B cell (primary cell): ENCODE data around the gene IRAK2. TPM values are rescaled to one million over a fixed set of nuclear protein-coding genes. Genes with fewer than 3 reads are reported as not detected.

ENCODE experiments used
- ATAC-seq: fragments of 200-7000 bp; cut with Tn5 transposase; one replicate; pipeline ENCODE4 v1.10.0; 2021; ENCODE audit warnings: low read depth, mild to moderate bottlenecking, moderate number of reproducible peaks, moderate library complexity
- CTCF ChIA-PET: fragments of 350-600 bp; sonication (Branson Sonifier 250); formaldehyde crosslinking; loops from one replicate; lab custom pipeline; 2021; ENCODE audit warnings: antibody characterized with exemption, inconsistent platforms; lab: Charles Lee
- POLR2A ChIA-PET: fragments of 350-600 bp; sonication (Branson Sonifier 250); formaldehyde crosslinking; loops from one replicate; lab custom pipeline; 2021; ENCODE audit warnings: antibody characterized with exemption; lab: Charles Lee
- DNase-seq: peaks from one replicate; pipeline ENCODE4 v3.0.0; 2013
- H2AFZ ChIP-seq: 2 replicates; pipeline ENCODE4 v1.6.1; 2012; ENCODE audit warnings: mild to moderate bottlenecking, low read depth, low read length; ENCODE audit not compliant: insufficient read depth, poor library complexity, severe bottlenecking
- H3K27ac ChIP-seq, 2 donors: 1 replicate in 1 of 2; 2 replicates in 1 of 2; pipeline ENCODE4 v1.5.1; 2012 to 2013; ENCODE audit warnings: low read length in 2 of 2, mild to moderate bottlenecking in 2 of 2, moderate library complexity in 1 of 2
- H3K27me3 ChIP-seq, 4 experiments: fragments of 200-600 bp in 1 of 4; sonication (generic) in 1 of 4; replicated peaks in 1 of 4; 1 replicate in 2 of 4; 2 replicates in 2 of 4; pipeline versions ENCODE4 v1.6.1 to v1.7.0; 2013 to 2016; ENCODE audit warnings: low read length in 3 of 4, mild to moderate bottlenecking in 2 of 4, mixed read lengths in 1 of 4, moderate library complexity in 1 of 4; ENCODE audit not compliant: insufficient read depth in 4 of 4, control insufficient read depth in 3 of 4; ENCODE audit errors: control extremely low read depth in 1 of 4
- H3K36me3 ChIP-seq, 2 experiments: replicated peaks in 1 of 2; 1 replicate in 1 of 2; 2 replicates in 1 of 2; pipeline versions ENCODE4 v1.6.1 to v1.7.1; 2013; ENCODE audit warnings: low read length in 1 of 2; ENCODE audit not compliant: insufficient read depth in 2 of 2, control insufficient read depth in 1 of 2; ENCODE audit errors: control extremely low read depth in 1 of 2, extremely low read depth in 1 of 2
- H3K4me1 ChIP-seq, 2 donors: fragments of 200-600 bp in 1 of 2; sonication (generic) in 1 of 2; 1 replicate in 1 of 2; 2 replicates in 1 of 2; pipeline versions ENCODE4 v1.5.1 to v1.6.1; 2013 to 2017; ENCODE audit warnings: low read length in 2 of 2; ENCODE audit not compliant: control insufficient read depth in 2 of 2, insufficient read depth in 2 of 2
- H3K4me2 ChIP-seq: replicated peaks from 2 replicates; pipeline ENCODE3; 2012; ENCODE audit warnings: mild to moderate bottlenecking, low read depth, low read length; ENCODE audit not compliant: poor library complexity, severe bottlenecking
- H3K4me3 ChIP-seq, 5 experiments: fragments of 200-600 bp in 1 of 5; sonication (generic) in 1 of 5; 1 replicate in 3 of 5; 2 replicates in 2 of 5; pipeline versions ENCODE4 v1.5.1 to v1.7.0; 2011 to 2016; ENCODE audit warnings: low read length in 4 of 5, mild to moderate bottlenecking in 4 of 5, low read depth in 2 of 5, control low read depth in 1 of 5, moderate library complexity in 1 of 5; ENCODE audit not compliant: insufficient read depth in 1 of 5; ENCODE audit errors: control extremely low read depth in 1 of 5, extremely low read depth in 1 of 5
- H3K79me2 ChIP-seq: fragments of 200-600 bp; sonication (generic); one replicate; pipeline ENCODE4 v1.6.0; 2016; ENCODE audit warnings: low read length; ENCODE audit not compliant: control insufficient read depth, insufficient read depth
- H3K9ac ChIP-seq: fragments of 200-600 bp; sonication (generic); 2 replicates; pipeline ENCODE4 v1.6.1; 2017; ENCODE audit warnings: mild to moderate bottlenecking, low read length, moderate library complexity
- H3K9me3 ChIP-seq, 3 donors: one replicate each; pipeline versions ENCODE4 v1.6.1 to v1.7.1; 2013; ENCODE audit warnings: low read length in 2 of 3; ENCODE audit not compliant: control insufficient read depth in 2 of 3, insufficient read depth in 1 of 3; ENCODE audit errors: control extremely low read depth in 1 of 3
- H4K20me1 ChIP-seq: 2 replicates; pipeline ENCODE4 v1.6.0; 2012; ENCODE audit warnings: mild to moderate bottlenecking, low read length; ENCODE audit not compliant: insufficient read depth, control insufficient read depth, poor library complexity, severe bottlenecking
- H3K27ac Mint-ChIP-seq: one replicate; pipeline ENCODE4 v1.8.0; 2021; ENCODE audit warnings: mixed read lengths
- H3K27me3 Mint-ChIP-seq: one replicate; pipeline ENCODE4 v1.8.0; 2021; ENCODE audit warnings: mixed read lengths
- H3K4me1 Mint-ChIP-seq: one replicate; pipeline ENCODE4 v1.8.0; 2021; ENCODE audit warnings: mixed read lengths
- H3K4me3 Mint-ChIP-seq: one replicate; pipeline ENCODE4 v1.8.0; 2021; ENCODE audit warnings: mixed read lengths
- H3K9me3 Mint-ChIP-seq: one replicate; pipeline ENCODE4 v1.8.0; 2022; ENCODE audit warnings: mixed read lengths; ENCODE audit not compliant: insufficient read depth
- CTCF ChIP-seq: fragments of 200-600 bp; IDR thresholded peaks from one replicate; pipeline ENCODE4 v1.8.0; 2022; ENCODE audit warnings: antibody characterized with exemption, mild to moderate bottlenecking
- EZH2 ChIP-seq: IDR thresholded peaks from 2 replicates; pipeline ENCODE4 v1.6.1; 2012; ENCODE audit warnings: borderline replicate concordance, low read depth, mild to moderate bottlenecking, moderate library complexity, low read length; ENCODE audit not compliant: insufficient read depth, poor library complexity, severe bottlenecking
- WGBS: methylation state at CpG from one replicate; pipeline ENCODE4 v1.1.5; 2013; ENCODE audit warnings: missing lambda C conversion rate; ENCODE audit not compliant: insufficient coverage; 5-methylcytosine and 5-hydroxymethylcytosine counted together
- intact Hi-C: fragments of 100-400 bp; cut with micrococcal nuclease; formaldehyde crosslinking; loops from one replicate; pipeline ENCODE4 v1.10.0; 2022
- polyA plus RNA-seq: library from polyadenylated mRNA; depleted of rRNA; stranded (reverse); fragments of >200 nt; gene quantifications from 2 replicates; pipeline ENCODE4 v1.2.3, GENCODE V29; 2012
- total RNA-seq, 2 donors: library from RNA; stranded (reverse); fragments of 120-200 nt in 1 of 2; gene quantifications; 1 replicate in 1 of 2; 2 replicates in 1 of 2; pipeline versions ENCODE4 v1.2.3 to v1.2.4, GENCODE V29; 2013 to 2022

Gene IRAK2
- total and polyA plus RNA-seq, 2 donors (not counting 1 experiment from before 2014, with no cell fraction given), result 11.8 to 23.2 TPM

- Histone ChIP-seq H3K27ac (no peak overlapping the region), H2AFZ (no peak overlapping the region), H3K9me3 (no peaks in the 10 kb centered on the region), H3K9ac (no peak overlapping the region), H3K4me3 (no peak overlapping the region), H3K4me1 (peaks cover 3 to 9% of the 10 kb centered on the region in 2 donors), H4K20me1 (peaks cover 77% of the 10 kb centered on the region), H3K27me3 (no peaks in the 10 kb centered on the region), H3K4me2 (no peak overlapping the region), H3K36me3 (peaks cover 20 to 60% of the 10 kb centered on the region in 2 experiments), H3K79me2 (peaks cover 83% of the 10 kb centered on the region)
- no peaks in the 10 kb centered on the region for H3K27me3 Mint-ChIP-seq
- ChIA-PET POLR2A (no interaction called here), CTCF (interaction anchor here (0.9 kb wide), 1 partner anchor 10 kb away, joined by 3 read pairs; no protein-coding TSS in a partner anchor)
- no peaks in the 10 kb centered on the region for H3K9me3 Mint-ChIP-seq
- 93% methylated on average over 6 of the region's 7 CpGs for WGBS
- peak overlapping the region; percentile 35 for H3K27ac Mint-ChIP-seq
- no peak for DNase-seq
- intact Hi-C loops, result no loop called here
- TF ChIP-seq EZH2 (no peak), CTCF (no peak)
- no peak for ATAC-seq
- H3K4me1 Mint-ChIP-seq, result peaks cover 46% of the 10 kb centered on the region
- no peak overlapping the region for H3K4me3 Mint-ChIP-seq
These were observed 94.3 kb downstream of the IRAK2 start for GRCh38 chr3:10259036-10259435.

- Mint-ChIP-seq H3K4me3 (no peak overlapping the region), H3K27me3 (no peaks in the 10 kb centered on the region), H3K4me1 (peaks cover 43% of the 10 kb centered on the region), H3K27ac (no peak overlapping the region), H3K9me3 (no peaks in the 10 kb centered on the region)
- Histone ChIP-seq H2AFZ (no peak overlapping the region), H4K20me1 (peaks cover 77% of the 10 kb centered on the region), H3K9me3 (no peaks in the 10 kb centered on the region), H3K79me2 (peaks cover 83% of the 10 kb centered on the region), H3K9ac (no peak overlapping the region), H3K4me3 (no peak overlapping the region), H3K27me3 (no peaks in the 10 kb centered on the region), H3K27ac (no peak overlapping the region), H3K4me1 (peaks cover 3 to 10% of the 10 kb centered on the region in 2 donors), H3K36me3 (peaks cover 15 to 62% of the 10 kb centered on the region in 2 experiments), H3K4me2 (no peak overlapping the region)
- POLR2A ChIA-PET, result no interaction called here
- CTCF ChIA-PET, result interaction anchor here (0.9 kb wide), 1 partner anchor 10 kb away, joined by 3 read pairs; no protein-coding TSS in a partner anchor
- TF ChIP-seq CTCF (no peak), EZH2 (no peak)
- 79% methylated on average over 4 of the region's 4 CpGs for WGBS
- DNase-seq, result no peak
- no peak for ATAC-seq
- intact Hi-C loops, result no loop called here
These were observed 95.1 kb downstream of the IRAK2 start for GRCh38 chr3:10259798-10260197.
